Liver (tissue), 3 donors: ENCODE results near the gene PAXX.

ENCODE experiments used
- EGR1 ChIP-seq, 2 donors: IDR thresholded peaks; 2 replicates each; pipeline ENCODE4 v1.6.1; 2016 to 2018; ENCODE audit warnings: antibody characterized with exemption in 2 of 2, low read depth in 2 of 2
- FOXA1 ChIP-seq: IDR thresholded peaks from 2 replicates; pipeline ENCODE4 v1.6.1; 2016; ENCODE audit warnings: antibody characterized with exemption
- MAX ChIP-seq: IDR thresholded peaks from 2 replicates; pipeline ENCODE4 v1.6.1; 2016; ENCODE audit warnings: antibody characterized with exemption
- RAD21 ChIP-seq, 2 donors: IDR thresholded peaks; 2 replicates each; pipeline ENCODE4 v1.6.1; 2016; ENCODE audit warnings: antibody characterized with exemption in 2 of 2, mild to moderate bottlenecking in 2 of 2
- TAF1 ChIP-seq: conservative IDR thresholded peaks from 2 replicates; pipeline ENCODE4 v1.6.1; 2016; ENCODE audit warnings: antibody characterized with exemption, mild to moderate bottlenecking
- YY1 ChIP-seq: IDR thresholded peaks from 2 replicates; pipeline ENCODE4 v1.6.1; 2016; ENCODE audit warnings: antibody characterized with exemption, mild to moderate bottlenecking
- TF ChIP-seq, protein P1 (sequence below): fragments of 150-350 bp; IDR thresholded peaks from 2 replicates; pipeline ENCODE4 v1.5.1; 2017; ENCODE audit warnings: improper control_type of control experiment, low read depth, low read length; ENCODE audit not compliant: missing input control
- TF ChIP-seq, protein P2 (sequence below): IDR thresholded peaks from 2 replicates; pipeline ENCODE4 v1.6.1; 2016; ENCODE audit warnings: antibody characterized with exemption
- TF ChIP-seq, protein P3 (sequence below): IDR thresholded peaks from 2 replicates; pipeline ENCODE4 v1.6.1; 2016; ENCODE audit warnings: antibody characterized with exemption
- donor health status: healthy.
- donor health status: healthy.

GRCh38 chr9:137037035-137037434, 44.8 kb downstream of the PAXX start:
- no peak for TF ChIP-seq EGR1 (IDR thresholded peaks at IDR 0.05; ENCODE audit: low read depth in 2 of 2)
- TF ChIP-seq, protein P1, sequence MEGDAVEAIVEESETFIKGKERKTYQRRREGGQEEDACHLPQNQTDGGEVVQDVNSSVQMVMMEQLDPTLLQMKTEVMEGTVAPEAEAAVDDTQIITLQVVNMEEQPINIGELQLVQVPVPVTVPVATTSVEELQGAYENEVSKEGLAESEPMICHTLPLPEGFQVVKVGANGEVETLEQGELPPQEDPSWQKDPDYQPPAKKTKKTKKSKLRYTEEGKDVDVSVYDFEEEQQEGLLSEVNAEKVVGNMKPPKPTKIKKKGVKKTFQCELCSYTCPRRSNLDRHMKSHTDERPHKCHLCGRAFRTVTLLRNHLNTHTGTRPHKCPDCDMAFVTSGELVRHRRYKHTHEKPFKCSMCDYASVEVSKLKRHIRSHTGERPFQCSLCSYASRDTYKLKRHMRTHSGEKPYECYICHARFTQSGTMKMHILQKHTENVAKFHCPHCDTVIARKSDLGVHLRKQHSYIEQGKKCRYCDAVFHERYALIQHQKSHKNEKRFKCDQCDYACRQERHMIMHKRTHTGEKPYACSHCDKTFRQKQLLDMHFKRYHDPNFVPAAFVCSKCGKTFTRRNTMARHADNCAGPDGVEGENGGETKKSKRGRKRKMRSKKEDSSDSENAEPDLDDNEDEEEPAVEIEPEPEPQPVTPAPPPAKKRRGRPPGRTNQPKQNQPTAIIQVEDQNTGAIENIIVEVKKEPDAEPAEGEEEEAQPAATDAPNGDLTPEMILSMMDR = no peak
- TF ChIP-seq MAX = no peak
- TF ChIP-seq FOXA1 = no peak
- no peak for TF ChIP-seq YY1
- TF ChIP-seq TAF1 = no peak
- TF ChIP-seq, protein P2, sequence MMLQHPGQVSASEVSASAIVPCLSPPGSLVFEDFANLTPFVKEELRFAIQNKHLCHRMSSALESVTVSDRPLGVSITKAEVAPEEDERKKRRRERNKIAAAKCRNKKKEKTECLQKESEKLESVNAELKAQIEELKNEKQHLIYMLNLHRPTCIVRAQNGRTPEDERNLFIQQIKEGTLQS = no peak
- TF ChIP-seq, protein P3, sequence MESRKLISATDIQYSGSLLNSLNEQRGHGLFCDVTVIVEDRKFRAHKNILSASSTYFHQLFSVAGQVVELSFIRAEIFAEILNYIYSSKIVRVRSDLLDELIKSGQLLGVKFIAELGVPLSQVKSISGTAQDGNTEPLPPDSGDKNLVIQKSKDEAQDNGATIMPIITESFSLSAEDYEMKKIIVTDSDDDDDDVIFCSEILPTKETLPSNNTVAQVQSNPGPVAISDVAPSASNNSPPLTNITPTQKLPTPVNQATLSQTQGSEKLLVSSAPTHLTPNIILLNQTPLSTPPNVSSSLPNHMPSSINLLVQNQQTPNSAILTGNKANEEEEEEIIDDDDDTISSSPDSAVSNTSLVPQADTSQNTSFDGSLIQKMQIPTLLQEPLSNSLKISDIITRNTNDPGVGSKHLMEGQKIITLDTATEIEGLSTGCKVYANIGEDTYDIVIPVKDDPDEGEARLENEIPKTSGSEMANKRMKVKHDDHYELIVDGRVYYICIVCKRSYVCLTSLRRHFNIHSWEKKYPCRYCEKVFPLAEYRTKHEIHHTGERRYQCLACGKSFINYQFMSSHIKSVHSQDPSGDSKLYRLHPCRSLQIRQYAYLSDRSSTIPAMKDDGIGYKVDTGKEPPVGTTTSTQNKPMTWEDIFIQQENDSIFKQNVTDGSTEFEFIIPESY = no peak
- TF ChIP-seq RAD21 (IDR thresholded peaks at IDR 0.05) = no peak
